WERI-Rb-1 (cell line): ENCODE results near the gene NID1.

Experiments
- DNase-seq: peaks from one replicate; pipeline ENCODE4 v3.0.0-alpha.2; 2020
- H3K27ac ChIP-seq: fragments of 250-450 bp; sonication (Bioruptor Pico); 2 replicates; pipeline ENCODE4 v1.5.1; 2020; ENCODE audit warnings: mild to moderate bottlenecking, moderate library complexity
- H3K27me3 ChIP-seq: fragments of 250-450 bp; sonication (Bioruptor Pico); 2 replicates; pipeline ENCODE4 v1.5.1; 2021; ENCODE audit warnings: mild to moderate bottlenecking, low read depth, moderate library complexity; ENCODE audit not compliant: insufficient read depth, severe bottlenecking
- H3K36me3 ChIP-seq: fragments of 250-450 bp; sonication (Bioruptor Pico); 2 replicates; pipeline ENCODE4 v1.5.1; 2020; ENCODE audit warnings: mild to moderate bottlenecking, moderate library complexity
- H3K4me3 ChIP-seq: 2 replicates; pipeline ENCODE4 v1.5.1; 2011; ENCODE audit warnings: low read depth, mild to moderate bottlenecking, control low read depth, low read length
- H3K9me3 ChIP-seq: fragments of 250-450 bp; sonication (Bioruptor Pico); 2 replicates; pipeline ENCODE4 v1.5.1; 2021; ENCODE audit warnings: mild to moderate bottlenecking, moderate library complexity; ENCODE audit not compliant: severe bottlenecking
- CTCF ChIP-seq: IDR thresholded peaks from 2 replicates; pipeline ENCODE4 v1.5.1; 2011; ENCODE audit warnings: low read depth, mild to moderate bottlenecking, control low read depth, inconsistent platforms, low read length

Gene NID1

GRCh38 chr1:236065509-236066005 lies 667 bp upstream of the NID1 start:
- Histone ChIP-seq H3K27me3 (peaks cover 13% of the 10 kb centered on the region), H3K9me3 (no peaks in the 10 kb centered on the region), H3K27ac (no peak overlapping the region), H3K36me3 (no peaks in the 10 kb centered on the region), H3K4me3 (peak overlapping the region; percentile 84)
- no peak for DNase-seq
- TF ChIP-seq CTCF = no peak

GRCh38 chr1:236063919-236064673 lies 794 bp downstream of the NID1 start:
- peak; percentile 43 for DNase-seq
- Histone ChIP-seq H3K27ac (no peak overlapping the region), H3K27me3 (peaks cover 13% of the 10 kb centered on the region), H3K9me3 (no peaks in the 10 kb centered on the region), H3K36me3 (no peaks in the 10 kb centered on the region), H3K4me3 (peak overlapping the region; percentile 84)
- TF ChIP-seq CTCF = no peak

DNA sequence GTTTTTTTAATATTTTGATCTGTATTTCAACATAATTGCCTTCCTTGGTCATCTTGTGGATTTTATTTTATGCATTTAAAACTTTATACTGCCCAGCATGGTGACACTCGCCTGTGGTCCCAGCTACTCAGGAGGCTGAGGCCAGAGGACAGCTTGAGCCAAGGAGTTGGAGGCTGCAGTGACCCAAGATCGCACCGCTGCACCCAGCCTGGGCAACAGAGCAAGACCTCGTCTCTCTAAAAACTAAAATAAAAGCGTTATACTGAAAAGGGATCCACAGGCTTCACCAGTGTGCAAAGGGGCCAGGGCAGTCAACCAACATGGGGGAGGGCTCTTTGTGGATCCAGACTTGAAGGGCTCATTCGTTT lies 1.4 kb downstream of the NID1 start:
- Histone ChIP-seq H3K27ac (no peak overlapping the region), H3K9me3 (no peaks in the 10 kb centered on the region), H3K27me3 (peaks cover 13% of the 10 kb centered on the region), H3K36me3 (no peaks in the 10 kb centered on the region), H3K4me3 (peak overlapping the region; percentile 84)
- no peak for TF ChIP-seq CTCF
- no peak for DNase-seq

GRCh38 chr1:236060286-236060685 lies 4.6 kb downstream of the NID1 start:
- TF ChIP-seq CTCF = no peak
- H3K36me3 ChIP-seq = no peaks in the 10 kb centered on the region
- no peak for DNase-seq
- no peak overlapping the region for H3K27ac ChIP-seq
- H3K4me3 ChIP-seq = no peak overlapping the region
- H3K9me3 ChIP-seq = no peaks in the 10 kb centered on the region
- peaks cover 4% of the 10 kb centered on the region for H3K27me3 ChIP-seq

DNA sequence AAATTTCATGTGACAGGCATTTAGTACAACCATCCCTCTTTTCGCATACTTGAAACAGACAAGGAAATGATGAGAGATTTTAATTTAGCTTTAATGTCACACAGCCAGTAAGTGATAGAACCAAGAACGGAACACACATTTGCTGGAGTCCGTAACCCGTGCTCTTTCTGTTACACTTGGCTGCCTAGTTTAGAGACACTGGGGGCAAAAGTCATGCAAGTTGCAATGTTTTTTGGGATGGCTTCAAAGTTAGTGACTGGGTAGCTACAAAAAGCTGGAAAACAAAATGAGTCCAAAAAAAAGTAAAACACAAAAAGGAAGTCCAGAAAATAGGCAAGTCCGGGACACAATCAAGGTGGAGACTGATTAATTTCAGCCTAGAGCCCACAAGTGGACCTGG lies 5.9 kb downstream of the NID1 start:
- TF ChIP-seq CTCF = no peak
- Histone ChIP-seq H3K27ac (no peak overlapping the region), H3K27me3 (peaks cover 2% of the 10 kb centered on the region), H3K4me3 (no peak overlapping the region), H3K9me3 (no peaks in the 10 kb centered on the region), H3K36me3 (no peaks in the 10 kb centered on the region)
- no peak for DNase-seq
